Endothelial cell of umbilical vein (primary cell): Measurements from ENCODE around the gene ACIN1. TPM values are rescaled to one million over a fixed set of nuclear protein-coding genes. Genes with fewer than 3 reads are reported as not detected.

Experiments used
- BruUV-seq: library from RNA; stranded (reverse); fragments of 400-500 nt; replicated peaks from 2 replicates; lab custom pipeline; 2021; lab: Mats Ljungman, UMichigan
- CTCF ChIA-PET: fragments of 300-600, 350-600 bp; sonication (Branson Sonifier 250); formaldehyde crosslinking; loops from one replicate; lab custom pipeline; 2021; ENCODE audit warnings: antibody characterized with exemption, inconsistent platforms; lab: Charles Lee
- POLR2A ChIA-PET: fragments of 300-600, 350-600 bp; sonication (Branson Sonifier 250); formaldehyde crosslinking; loops from one replicate; lab custom pipeline; 2021; ENCODE audit warnings: antibody characterized with exemption, inconsistent platforms; lab: Charles Lee
- DNase-seq: peaks from one replicate; pipeline ENCODE4 v3.0.0-alpha.2; 2011; ENCODE audit warnings: low read depth, low spot score
- FAIRE-seq: peaks from 2 replicates; lab custom pipeline; 2011; peaks lifted over from hg19 to GRCh38; lab: Jason Lieb, UNC
- H2AFZ ChIP-seq: 2 replicates; pipeline ENCODE4 v1.6.0; 2012; ENCODE audit warnings: low read depth, low read length, control low read depth, inconsistent platforms
- H3K27ac ChIP-seq: 2 replicates; pipeline ENCODE4 v1.5.1; 2011; ENCODE audit warnings: low read depth, mild to moderate bottlenecking, control low read depth, low read length, moderate library complexity; ENCODE audit not compliant: insufficient read depth
- H3K27me3 ChIP-seq, 2 experiments: 2 replicates each; pipeline versions ENCODE4 v1.6.0 to v1.6.1; 2011; ENCODE audit warnings: low read length in 2 of 2, mixed read lengths in 1 of 2; ENCODE audit not compliant: control insufficient read depth in 2 of 2, insufficient read depth in 2 of 2
- H3K36me3 ChIP-seq, 2 experiments: 2 replicates in 1 of 2; 3 replicates in 1 of 2; pipeline ENCODE4 v1.5.1; 2011; ENCODE audit warnings: low read length in 2 of 2, mild to moderate bottlenecking in 1 of 2, moderate library complexity in 1 of 2; ENCODE audit not compliant: control insufficient read depth in 2 of 2, insufficient read depth in 2 of 2; ENCODE audit errors: extremely low read depth in 1 of 2
- H3K4me1 ChIP-seq: 3 replicates; pipeline ENCODE4 v1.5.1; 2011; ENCODE audit warnings: mild to moderate bottlenecking, low read length; ENCODE audit not compliant: control insufficient read depth, insufficient read depth; ENCODE audit errors: extremely low read depth
- H3K4me2 ChIP-seq: 2 replicates; pipeline ENCODE4 v1.6.1; 2011; ENCODE audit warnings: low read length, control low read depth, mixed read lengths; ENCODE audit not compliant: insufficient read depth
- H3K4me3 ChIP-seq, 3 experiments: fragments of 200-600 bp in 1 of 3; sonication (generic), shearing (Covaris generic) in 1 of 3; replicated peaks in 1 of 3; 2 replicates each; pipeline ENCODE4 v1.5.1; 2011 to 2016; ENCODE audit warnings: control low read depth in 3 of 3, low read length in 3 of 3, mild to moderate bottlenecking in 2 of 3, inconsistent platforms in 1 of 3, low read depth in 1 of 3, moderate library complexity in 1 of 3; ENCODE audit not compliant: insufficient read depth in 1 of 3
- H3K79me2 ChIP-seq: 2 replicates; pipeline ENCODE4 v1.6.0; 2012; ENCODE audit warnings: low read length, inconsistent platforms; ENCODE audit not compliant: control insufficient read depth, insufficient read depth
- H3K9ac ChIP-seq: replicated peaks from 2 replicates; pipeline ENCODE3; 2011; ENCODE audit warnings: low read length, control low read depth; ENCODE audit not compliant: insufficient read depth; ENCODE audit errors: extremely low read depth
- H3K9me1 ChIP-seq: replicated peaks from 3 replicates; pipeline ENCODE4 v1.6.0; 2011; ENCODE audit warnings: mild to moderate bottlenecking, low read length; ENCODE audit not compliant: control insufficient read depth, insufficient read depth; ENCODE audit errors: extremely low read depth
- H3K9me3 ChIP-seq: replicated peaks from 2 replicates; pipeline ENCODE4 v1.5.1; 2012; ENCODE audit warnings: low read length, inconsistent platforms; ENCODE audit not compliant: control insufficient read depth, insufficient read depth
- H4K20me1 ChIP-seq: replicated peaks from 2 replicates; pipeline ENCODE3; 2011; ENCODE audit warnings: mild to moderate bottlenecking, low read length; ENCODE audit not compliant: control insufficient read depth, insufficient read depth; ENCODE audit errors: extremely low read depth
- CTCF ChIP-seq, 2 donors: IDR thresholded peaks; 1 replicate in 1 of 2; 2 replicates in 1 of 2; pipeline ENCODE4 v1.5.1; 2011; ENCODE audit warnings: low read length in 2 of 2, mild to moderate bottlenecking in 2 of 2, moderate library complexity in 2 of 2, control low read depth in 1 of 2, inconsistent platforms in 1 of 2, low read depth in 1 of 2; ENCODE audit not compliant: insufficient read depth in 1 of 2; ENCODE audit errors: extremely low read depth in 1 of 2
- EZH2 ChIP-seq: IDR thresholded peaks from 2 replicates; pipeline ENCODE4 v1.6.1; 2012; ENCODE audit warnings: borderline replicate concordance, low read depth, mild to moderate bottlenecking, moderate library complexity, low read length, inconsistent platforms; ENCODE audit not compliant: severe bottlenecking
- FOS ChIP-seq: IDR thresholded peaks from 2 replicates; pipeline ENCODE4 v1.6.1; 2011; ENCODE audit warnings: mild to moderate bottlenecking, low read length, moderate library complexity, borderline replicate concordance; ENCODE audit not compliant: insufficient read depth
- GATA2 ChIP-seq: IDR thresholded peaks from 2 replicates; pipeline ENCODE4 v1.7.0; 2011; ENCODE audit warnings: low read depth, mild to moderate bottlenecking, moderate library complexity, mixed read lengths, low read length; ENCODE audit not compliant: insufficient read length, insufficient read depth
- JUN ChIP-seq: IDR thresholded peaks from 2 replicates; pipeline ENCODE4 v1.6.1; 2011; ENCODE audit warnings: borderline replicate concordance, low read depth; ENCODE audit not compliant: insufficient read length, insufficient read depth
- MYC ChIP-seq: IDR thresholded peaks from one replicate; pipeline ENCODE4 v1.6.1; 2011; ENCODE audit warnings: mild to moderate bottlenecking, low read depth, low read length
- POLR2A ChIP-seq: IDR thresholded peaks from 2 replicates; pipeline ENCODE4 v1.6.1; 2012; ENCODE audit warnings: low read depth, mild to moderate bottlenecking, control low read depth, low read length
- POLR2AphosphoS5 ChIP-seq: IDR thresholded peaks from 2 replicates; pipeline ENCODE4 v1.6.1; 2012; ENCODE audit warnings: low read depth, mild to moderate bottlenecking, control low read depth, low read length, moderate library complexity; ENCODE audit not compliant: insufficient read depth
- dilution Hi-C: fragments of 300-500 bp; cut with MboI; formaldehyde crosslinking; loops from one replicate; pipeline ENCODE4 v1.15.0; 2019; ENCODE audit warnings: low sequenced_read_pairs; ENCODE audit not compliant: extremely low pct_ligation_motif_present
- intact Hi-C: fragments of 100-400 bp; cut with micrococcal nuclease; formaldehyde crosslinking; loops from one replicate; pipeline ENCODE4 v1.10.0; 2022
- polyA plus RNA-seq, 4 experiments: library from polyadenylated mRNA; depleted of rRNA in 3 of 4; stranded (reverse) in 3 of 4; unstranded in 1 of 4; fragments of >200 nt; gene quantifications; 2 replicates each; pipeline versions ENCODE4 v1.2.1 to v1.2.3, GENCODE V29; 2011 to 2012; ENCODE audit warnings: missing spikeins in 1 of 4
- total RNA-seq: library from RNA; stranded (reverse); gene quantifications from 2 replicates; pipeline ENCODE4 v1.2.3, GENCODE V29; 2021
- TF ChIP-seq, protein P1 (sequence below): IDR thresholded peaks from 2 replicates; pipeline ENCODE4 v1.6.1; 2011; ENCODE audit not compliant: insufficient read depth, insufficient read length

Gene ACIN1
- total and polyA plus RNA-seq, 2 donors (not counting 3 experiments of a cell fraction or from before 2014, with no cell fraction given) = 146 to 240 TPM

DNA sequence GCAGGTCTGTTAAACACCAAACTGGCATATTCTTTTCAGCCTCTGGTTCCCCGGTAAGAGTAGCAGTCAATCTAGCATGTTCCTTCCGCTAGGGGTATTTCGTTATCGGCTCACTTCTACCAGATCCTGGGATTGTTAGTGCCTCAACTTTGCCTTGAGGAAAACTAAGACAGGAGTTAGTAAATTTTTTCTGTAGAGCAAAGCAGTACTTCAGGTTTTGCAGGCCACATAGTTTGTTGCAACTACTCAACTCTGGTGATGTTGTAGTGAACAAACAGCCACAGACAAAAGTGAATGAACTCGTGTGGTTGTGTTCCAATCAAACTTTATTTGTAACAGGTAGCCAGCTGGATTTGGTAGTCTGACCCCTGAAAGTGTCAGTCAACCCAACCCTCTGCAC lies 31.3 kb downstream of the ACIN1 start:
- peaks cover 37% of the 10 kb centered on the region for H3K79me2 ChIP-seq
- H3K9ac ChIP-seq = no peak overlapping the region
- dilution Hi-C loops = loop anchor here (10.0 kb wide), 1 partner anchor 79 kb away; the partner anchor contains the start of gene AJUBA
- intact Hi-C loops = no loop called here
- no peak overlapping the region for H3K4me3 ChIP-seq
- H3K27me3 ChIP-seq = no peaks in the 10 kb centered on the region
- no peak overlapping the region for H3K4me2 ChIP-seq
- DNase-seq (no peak), FAIRE-seq (no peak)
- no peaks in the 10 kb centered on the region for H3K9me3 ChIP-seq
- CTCF ChIA-PET = interaction anchor here (1.0 to 13.4 kb wide), 3 partner anchors 14 to 75 kb away, joined by 5 to 1071 read pairs (median 19); partner anchors contain the start of gene AJUBA
- no peaks in the 10 kb centered on the region for H3K9me1 ChIP-seq
- TF ChIP-seq, protein P1, sequence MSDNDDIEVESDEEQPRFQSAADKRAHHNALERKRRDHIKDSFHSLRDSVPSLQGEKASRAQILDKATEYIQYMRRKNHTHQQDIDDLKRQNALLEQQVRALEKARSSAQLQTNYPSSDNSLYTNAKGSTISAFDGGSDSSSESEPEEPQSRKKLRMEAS = no peak
- TF ChIP-seq EZH2 = no peak
- TF ChIP-seq MYC = no peak
- TF ChIP-seq JUN = no peak
- TF ChIP-seq CTCF (IDR thresholded peaks at IDR 0.05; ENCODE audit: extremely low read depth in 1 of 2, insufficient read depth in 1 of 2, low read depth in 1 of 2, low read length in 2 of 2) = no peak
- TF ChIP-seq POLR2AphosphoS5 = no peak
- no peak for TF ChIP-seq FOS
- no peak for TF ChIP-seq POLR2A
- TF ChIP-seq GATA2 = no peak
- POLR2A ChIA-PET = no interaction called here
- H3K4me1 ChIP-seq = peaks cover 31% of the 10 kb centered on the region
- no peak overlapping the region for H3K27ac ChIP-seq
- no peak overlapping the region for H2AFZ ChIP-seq
- peaks cover 56% of the 10 kb centered on the region in 2 experiments for H3K36me3 ChIP-seq
- H4K20me1 ChIP-seq = peaks cover 4% of the 10 kb centered on the region
- no TSS peak for BruUV-seq
